NCI-H146 treated with DMSO at 0.1 percent for 48 hours (cell line): ENCODE results near the gene CALHM5.
"Not testable (repeated sequence)": the region's sequence is repeated elsewhere in the genome, so short reads cannot be mapped to it uniquely, and the experiment has no call there.

Experiments
- DNase-seq: peaks from one replicate; lab custom pipeline; 2025; ENCODE audit not compliant: unreplicated experiment; lab: John Stamatoyannopoulos, UW

The CALHM5 gene

GRCh38 chr6:116511424-116512110 lies at the start of gene CALHM5:
TSS of gene CALHM5 (plus strand) at chr6:116511639. CDS start at chr6:116511697, 58 bp downstream.
- DNase-seq, result no peak

GRCh38 chr6:116461932-116462885 lies 49.2 kb upstream of the CALHM5 start:
- no peak for DNase-seq

DNA sequence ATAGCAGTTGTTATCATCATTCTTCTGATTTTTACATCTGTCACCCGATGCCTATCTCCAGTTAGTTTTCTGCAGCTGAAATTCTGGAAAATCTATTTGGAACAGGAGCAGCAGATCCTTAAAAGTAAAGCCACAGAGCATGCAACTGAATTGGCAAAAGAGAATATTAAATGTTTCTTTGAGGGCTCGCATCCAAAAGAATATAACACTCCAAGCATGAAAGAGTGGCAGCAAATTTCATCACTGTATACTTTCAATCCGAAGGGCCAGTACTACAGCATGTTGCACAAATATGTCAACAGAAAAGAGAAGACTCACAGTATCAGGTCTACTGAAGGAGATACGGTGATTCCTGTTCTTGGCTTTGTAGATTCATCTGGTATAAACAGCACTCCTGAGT lies 48.1 kb upstream of the CALHM5 start:
- no peak for DNase-seq

GRCh38 chr6:116465246-116465645 lies 46.2 kb upstream of the CALHM5 start:
- DNase-seq, result no peak

DNA sequence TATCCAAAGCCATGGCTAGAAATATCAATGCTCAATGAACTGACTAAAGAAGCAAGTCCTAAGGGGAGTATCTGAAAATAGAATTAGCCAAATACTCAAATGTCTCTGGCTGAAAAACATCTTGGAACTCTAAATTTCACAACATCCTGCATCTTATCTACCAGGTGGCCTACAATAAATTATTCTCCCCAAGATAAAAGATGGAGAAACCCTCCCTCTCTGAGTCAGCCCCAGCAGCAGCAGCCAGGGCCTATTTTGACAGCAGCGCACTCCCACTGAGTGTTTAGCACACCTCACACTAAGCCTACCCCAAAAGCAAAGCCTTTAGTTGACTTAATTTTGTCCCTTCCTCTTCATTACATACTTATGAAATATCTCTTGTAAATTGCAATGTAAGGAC lies 44.3 kb upstream of the CALHM5 start:
- no peak for DNase-seq

- no peak for DNase-seq
Observed at GRCh38 chr6:116467514-116467913, 43.9 kb upstream of the CALHM5 start.

DNA sequence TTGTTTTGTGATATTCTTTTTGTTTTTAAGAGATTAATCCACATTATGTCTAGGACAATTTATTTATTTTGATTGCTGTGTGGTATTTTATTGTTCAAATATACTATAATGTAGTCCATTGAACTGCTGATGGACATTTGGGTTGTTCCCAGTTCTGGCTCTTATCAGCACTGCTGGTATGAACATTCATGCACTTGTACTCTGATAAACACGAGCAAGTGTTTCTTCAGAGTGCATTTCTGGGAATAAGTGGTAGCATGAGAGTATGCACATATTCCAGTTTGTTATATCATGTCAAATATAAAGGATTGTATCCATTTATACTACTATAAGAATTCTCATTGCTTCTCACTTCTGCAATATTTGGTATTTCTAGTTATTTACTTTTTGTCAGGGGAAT lies 43.1 kb upstream of the CALHM5 start:
- DNase-seq, result no peak

GRCh38 chr6:116471531-116471930 lies 39.9 kb upstream of the CALHM5 start:
- no peak for DNase-seq

- no peak for DNase-seq
Observed at GRCh38 chr6:116472706-116473105, 38.7 kb upstream of the CALHM5 start.

DNA sequence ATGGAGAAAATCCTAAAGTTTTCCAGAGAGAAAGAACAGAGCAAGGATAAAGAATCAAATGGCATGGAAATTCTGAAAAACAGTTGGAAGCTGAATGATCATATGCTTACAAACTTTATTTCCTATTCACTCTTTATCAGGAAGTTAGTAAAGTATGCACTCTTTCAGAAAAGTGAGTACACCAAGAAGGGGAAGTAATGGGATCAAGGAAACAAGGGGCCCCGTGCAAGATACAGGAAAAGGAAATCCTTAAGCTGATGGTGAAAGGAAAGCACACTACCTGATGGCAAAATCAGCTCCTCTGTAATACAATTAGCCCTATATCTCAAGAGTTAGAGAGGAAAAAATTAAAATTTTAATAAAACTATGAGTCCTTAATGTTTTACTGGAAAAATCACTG lies 36.3 kb upstream of the CALHM5 start:
- no peak for DNase-seq

- no peak for DNase-seq
Observed at GRCh38 chr6:116476002-116476678, 35.3 kb upstream of the CALHM5 start.

DNA sequence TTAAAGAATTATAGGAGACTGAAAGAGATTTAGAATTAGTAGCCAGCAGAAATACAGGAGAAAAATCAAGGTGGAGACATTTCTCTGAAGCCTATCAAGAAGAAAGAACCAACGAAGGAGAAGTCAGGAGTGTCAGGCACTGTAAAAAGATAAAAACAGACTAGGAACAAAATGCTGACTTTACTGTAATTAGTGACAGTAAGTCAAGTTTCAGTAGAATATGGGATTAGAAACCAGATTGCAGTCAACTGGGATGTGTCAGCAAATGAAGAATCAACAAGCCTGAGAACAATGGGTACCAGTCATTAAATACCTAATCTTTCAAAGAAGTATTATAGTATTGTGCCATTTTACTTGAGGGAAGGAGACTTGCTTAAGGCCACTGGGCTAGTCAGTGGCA lies 28.7 kb upstream of the CALHM5 start:
- no peak for DNase-seq

- no peak for DNase-seq
Observed at GRCh38 chr6:116483616-116484015, 27.8 kb upstream of the CALHM5 start.

DNA sequence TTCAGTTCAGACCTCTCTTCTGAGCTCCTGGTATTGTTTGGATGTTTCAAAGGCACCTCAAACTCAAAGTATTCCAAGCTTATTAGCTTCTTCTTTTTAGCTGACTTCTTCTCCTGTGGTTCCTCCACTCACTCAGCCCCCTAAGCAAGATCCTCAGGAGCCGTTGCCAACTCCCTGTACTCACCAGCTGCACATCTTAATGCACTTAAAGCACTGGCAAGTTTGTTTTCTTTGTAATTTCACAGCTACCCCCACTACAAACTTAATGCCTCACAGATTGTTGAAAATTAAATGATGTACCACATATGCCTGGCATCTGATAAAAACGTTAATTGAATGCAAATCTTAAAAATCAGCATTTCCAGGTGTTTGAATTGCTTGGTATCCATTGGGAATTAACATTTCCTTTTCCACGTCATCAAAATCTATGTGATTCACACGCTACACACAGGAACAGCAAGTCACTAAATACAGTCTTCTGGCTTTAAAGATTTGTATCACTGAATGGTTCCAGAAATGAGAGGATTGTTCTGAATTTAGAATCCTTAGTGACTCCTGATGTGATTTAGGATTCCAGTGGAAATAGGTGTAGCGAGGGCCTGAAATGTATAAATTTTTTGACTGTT lies 25.8 kb upstream of the CALHM5 start:
- no peak for DNase-seq

GRCh38 chr6:116491610-116492330 lies 19.7 kb upstream of the CALHM5 start:
- DNase-seq, result no peak

DNA sequence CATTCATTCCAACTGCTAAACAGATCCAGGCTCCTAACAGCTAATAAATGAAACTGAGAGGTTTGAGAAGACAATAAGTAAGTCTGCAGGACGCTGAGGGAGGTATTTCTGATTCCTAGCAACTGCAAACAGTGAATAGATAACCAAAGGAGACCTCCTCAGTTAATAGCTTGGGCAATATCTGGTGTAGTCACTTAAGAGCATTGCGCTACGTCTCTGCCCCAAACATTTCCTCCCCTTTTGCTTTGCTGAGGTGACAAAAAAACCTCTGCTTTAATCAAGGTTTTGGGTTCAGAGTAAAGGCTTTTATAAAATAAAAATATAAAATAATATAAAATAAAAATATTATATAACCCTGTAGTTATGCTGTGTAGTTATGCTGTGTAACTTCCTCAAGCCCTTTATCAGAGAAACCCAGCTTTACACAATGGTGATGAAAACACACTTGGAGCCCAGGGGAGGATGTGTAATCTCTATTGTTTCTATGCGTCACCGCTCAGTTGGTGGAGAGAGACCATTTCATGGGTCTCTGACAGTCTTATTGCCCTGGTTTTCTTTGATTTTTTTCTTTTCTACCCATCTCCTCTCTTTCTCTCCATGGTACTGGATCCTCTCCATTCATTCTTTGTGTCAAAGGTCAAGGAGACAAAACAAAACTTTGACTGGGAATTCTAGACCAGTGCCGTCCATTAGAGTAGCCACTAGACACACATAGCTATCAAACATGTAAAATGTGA lies 18.9 kb upstream of the CALHM5 start:
- no peak for DNase-seq

- not testable (repeated sequence) for DNase-seq
Observed at GRCh38 chr6:116495161-116495560, 16.3 kb upstream of the CALHM5 start.

DNA sequence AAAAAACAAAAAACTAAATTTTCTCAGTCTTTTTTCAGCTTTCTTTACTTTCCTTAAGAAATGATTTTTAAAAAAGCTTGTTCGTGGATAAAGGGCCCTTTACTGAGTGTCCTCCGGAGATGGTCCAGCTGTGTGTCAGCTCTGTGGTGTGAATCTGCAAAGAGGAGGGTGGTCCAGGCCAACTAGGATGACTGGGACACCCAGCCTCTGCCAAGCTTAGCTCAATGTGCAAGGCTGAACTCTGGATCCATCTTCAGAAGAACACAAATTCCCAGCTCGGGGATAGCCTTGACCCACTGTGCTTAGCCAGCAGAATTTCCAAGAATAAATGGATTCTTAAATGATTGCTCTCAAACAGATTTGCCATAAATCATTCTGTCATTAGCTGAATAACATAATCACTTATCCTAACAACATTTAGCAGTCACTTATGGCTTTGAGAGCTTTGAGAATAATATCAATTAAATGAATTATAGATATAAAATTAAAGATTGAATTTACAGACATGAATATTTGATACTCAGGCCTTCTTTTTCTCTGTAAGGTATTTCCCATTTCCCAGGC lies 14.2 kb upstream of the CALHM5 start:
- DNase-seq, result no peak

- DNase-seq, result no peak
Observed at GRCh38 chr6:116500969-116501433, 10.4 kb upstream of the CALHM5 start.
